T-helper 1 cell treated with Interleukin-12 subunit alpha and Interleukin-12 subunit beta and Interleukin-4 antibody, amounts not matched to agents 30 μg/mL and 1 μg/mL, for 36 hours (primary cell): ENCODE measurements around the gene GRM7.

Experiments
- H3K27ac Mint-ChIP-seq: one replicate; pipeline ENCODE4 v1.8.0; 2021; ENCODE audit warnings: mild to moderate bottlenecking, mixed read lengths
- H3K27me3 Mint-ChIP-seq: one replicate; pipeline ENCODE4 v1.8.0; 2021; ENCODE audit warnings: low read depth, mixed read lengths
- H3K36me3 Mint-ChIP-seq: one replicate; pipeline ENCODE4 v1.8.0; 2021; ENCODE audit warnings: low read depth, mixed read lengths
- H3K4me1 Mint-ChIP-seq: one replicate; pipeline ENCODE4 v1.8.0; 2021; ENCODE audit warnings: low read depth, mixed read lengths
- H3K4me3 Mint-ChIP-seq: one replicate; pipeline ENCODE4 v1.8.0; 2021; ENCODE audit warnings: mild to moderate bottlenecking, moderate library complexity, mixed read lengths
- H3K9me3 Mint-ChIP-seq: one replicate; pipeline ENCODE4 v1.8.0; 2021; ENCODE audit warnings: mixed read lengths

The GRM7 gene

GRCh38 chr3:7205962-7206361, 345.0 kb downstream of the GRM7 start:
- H3K4me3 Mint-ChIP-seq = no peak overlapping the region
- no peaks in the 10 kb centered on the region for H3K36me3 Mint-ChIP-seq
- no peak overlapping the region for H3K27ac Mint-ChIP-seq
- H3K9me3 Mint-ChIP-seq = peaks cover 7% of the 10 kb centered on the region
- H3K27me3 Mint-ChIP-seq = no peaks in the 10 kb centered on the region
- H3K4me1 Mint-ChIP-seq = no peaks in the 10 kb centered on the region

GRCh38 chr3:7207125-7207524, 346.2 kb downstream of the GRM7 start:
- Mint-ChIP-seq H3K27ac (no peak overlapping the region), H3K4me1 (no peaks in the 10 kb centered on the region), H3K36me3 (no peaks in the 10 kb centered on the region), H3K4me3 (no peak overlapping the region), H3K9me3 (peaks cover 7% of the 10 kb centered on the region), H3K27me3 (no peaks in the 10 kb centered on the region)

DNA sequence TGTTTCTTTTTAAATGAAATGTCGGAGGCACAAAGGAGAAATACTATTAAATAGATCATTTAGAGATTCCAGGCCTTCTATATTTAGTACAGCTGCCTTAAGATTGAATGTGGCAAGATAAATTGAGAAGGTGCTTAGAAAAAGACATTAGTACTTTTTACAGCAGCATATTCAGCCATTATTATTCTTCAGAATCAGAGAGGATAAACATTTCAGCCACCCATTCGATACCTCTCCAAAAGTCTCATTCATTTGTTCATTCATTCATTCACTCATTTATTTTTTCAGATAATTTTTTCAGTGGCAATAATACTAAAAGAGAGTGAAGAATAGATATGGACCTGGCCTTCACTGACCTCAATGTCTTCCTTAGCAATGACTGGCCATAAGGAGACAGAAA, 347.0 kb downstream of the GRM7 start:
- peaks cover 7% of the 10 kb centered on the region for H3K9me3 Mint-ChIP-seq
- no peak overlapping the region for H3K27ac Mint-ChIP-seq
- H3K4me1 Mint-ChIP-seq = no peaks in the 10 kb centered on the region
- no peaks in the 10 kb centered on the region for H3K27me3 Mint-ChIP-seq
- H3K4me3 Mint-ChIP-seq = no peak overlapping the region
- no peaks in the 10 kb centered on the region for H3K36me3 Mint-ChIP-seq

DNA sequence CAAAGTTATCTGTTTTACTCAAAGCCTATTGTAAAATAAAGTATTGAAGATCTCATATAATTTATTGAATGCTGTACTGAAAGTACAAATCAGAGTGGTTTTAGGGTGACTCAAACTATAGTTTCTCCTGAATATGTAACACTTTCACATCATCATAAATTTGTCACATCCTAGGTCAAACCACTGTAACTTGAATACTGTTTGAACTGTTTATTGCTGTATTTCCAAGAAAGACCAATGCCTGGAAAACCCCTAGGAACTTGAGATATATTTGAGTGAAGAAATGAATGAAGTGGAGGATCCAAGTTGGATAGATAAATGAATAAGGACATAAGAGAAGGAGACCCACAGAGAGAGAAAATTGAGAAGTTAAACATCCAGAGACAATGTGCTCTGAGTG, 348.2 kb downstream of the GRM7 start:
- Mint-ChIP-seq H3K9me3 (peaks cover 7% of the 10 kb centered on the region), H3K36me3 (no peaks in the 10 kb centered on the region), H3K4me3 (no peak overlapping the region), H3K27me3 (no peaks in the 10 kb centered on the region), H3K27ac (no peak overlapping the region), H3K4me1 (no peaks in the 10 kb centered on the region)

DNA sequence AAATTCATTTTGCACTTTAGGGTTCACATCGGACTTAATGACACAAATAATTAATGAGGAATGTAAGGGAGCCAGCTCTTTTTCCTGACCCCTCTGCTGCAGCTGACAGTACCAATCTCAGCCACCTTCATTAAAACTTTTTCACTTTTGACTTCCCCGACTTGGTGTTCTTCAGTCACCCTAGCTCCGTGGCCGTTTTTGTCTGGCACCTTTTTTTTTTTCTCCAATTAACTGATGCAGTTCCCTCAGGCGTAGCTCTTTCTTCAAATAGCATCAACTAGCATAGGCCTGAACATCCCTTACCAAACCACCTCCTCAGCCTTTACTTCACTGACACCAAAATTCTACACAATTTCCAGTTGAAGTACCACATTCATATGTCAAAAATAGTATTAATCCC, 350.8 kb downstream of the GRM7 start:
- Mint-ChIP-seq H3K4me1 (no peaks in the 10 kb centered on the region), H3K27ac (no peak overlapping the region), H3K36me3 (no peaks in the 10 kb centered on the region), H3K9me3 (no peaks in the 10 kb centered on the region), H3K27me3 (no peaks in the 10 kb centered on the region), H3K4me3 (no peak overlapping the region)

DNA sequence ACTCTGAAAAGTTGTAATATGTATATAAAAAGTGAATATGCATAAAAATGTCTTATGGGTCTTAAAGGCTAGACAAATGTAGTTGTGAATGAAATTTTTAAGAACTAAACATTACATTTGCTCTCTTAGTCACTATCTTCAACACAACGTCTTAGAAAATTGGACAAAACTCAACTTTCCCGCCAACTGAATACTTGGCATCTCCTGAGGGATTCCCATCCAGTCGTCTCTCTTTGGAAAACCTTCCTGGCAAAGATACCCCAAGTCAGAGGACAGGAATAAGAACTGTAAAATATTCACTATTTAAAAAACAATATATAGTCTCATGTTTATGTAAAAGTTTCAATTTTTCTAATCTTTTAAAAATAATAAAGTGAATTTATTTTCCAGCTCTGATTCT, 354.8 kb downstream of the GRM7 start:
- no peaks in the 10 kb centered on the region for H3K9me3 Mint-ChIP-seq
- no peaks in the 10 kb centered on the region for H3K27me3 Mint-ChIP-seq
- no peak overlapping the region for H3K4me3 Mint-ChIP-seq
- no peaks in the 10 kb centered on the region for H3K4me1 Mint-ChIP-seq
- no peak overlapping the region for H3K27ac Mint-ChIP-seq
- no peaks in the 10 kb centered on the region for H3K36me3 Mint-ChIP-seq

GRCh38 chr3:7226393-7226792, 365.5 kb downstream of the GRM7 start:
- H3K27me3 Mint-ChIP-seq = no peaks in the 10 kb centered on the region
- no peaks in the 10 kb centered on the region for H3K4me1 Mint-ChIP-seq

GRCh38 chr3:7238565-7239295, 377.8 kb downstream of the GRM7 start:
- Mint-ChIP-seq H3K4me1 (no peaks in the 10 kb centered on the region), H3K4me3 (no peak overlapping the region)

More at GRCh38 chr3:7226393-7226792, 365.5 kb downstream of the GRM7 start:
- H3K4me3 Mint-ChIP-seq = no peak overlapping the region
- peaks cover 3% of the 10 kb centered on the region for H3K9me3 Mint-ChIP-seq
- no peak overlapping the region for H3K27ac Mint-ChIP-seq
- no peaks in the 10 kb centered on the region for H3K36me3 Mint-ChIP-seq

GRCh38 chr3:7241584-7242302, 380.8 kb downstream of the GRM7 start:
- no peaks in the 10 kb centered on the region for H3K27me3 Mint-ChIP-seq
- H3K36me3 Mint-ChIP-seq = no peaks in the 10 kb centered on the region
- no peaks in the 10 kb centered on the region for H3K4me1 Mint-ChIP-seq
- H3K27ac Mint-ChIP-seq = no peak overlapping the region
- H3K9me3 Mint-ChIP-seq = peaks cover 13% of the 10 kb centered on the region
- H3K4me3 Mint-ChIP-seq = no peak overlapping the region

More at GRCh38 chr3:7238565-7239295, 377.8 kb downstream of the GRM7 start:
- peaks cover 13% of the 10 kb centered on the region for H3K9me3 Mint-ChIP-seq
- no peaks in the 10 kb centered on the region for H3K27me3 Mint-ChIP-seq
- no peak overlapping the region for H3K27ac Mint-ChIP-seq
- H3K36me3 Mint-ChIP-seq = no peaks in the 10 kb centered on the region

DNA sequence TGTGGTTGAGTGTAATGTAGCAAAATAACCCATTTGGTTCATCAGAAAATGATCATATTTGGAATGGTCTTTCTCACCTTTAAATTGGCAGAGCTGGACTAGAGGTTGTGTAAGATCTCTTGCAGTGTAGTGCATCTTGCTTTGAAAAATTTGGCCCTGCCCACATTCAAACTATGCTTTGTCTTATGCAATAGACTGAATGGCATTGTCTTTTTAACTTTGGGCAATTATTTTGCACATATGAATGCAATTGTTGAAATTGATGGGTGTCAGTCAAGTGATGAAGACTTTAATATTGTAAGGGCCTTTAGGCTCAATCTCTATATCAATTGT, 381.4 kb downstream of the GRM7 start:
- no peaks in the 10 kb centered on the region for H3K36me3 Mint-ChIP-seq
- peaks cover 11% of the 10 kb centered on the region for H3K9me3 Mint-ChIP-seq
- H3K27ac Mint-ChIP-seq = no peak overlapping the region
- H3K27me3 Mint-ChIP-seq = no peaks in the 10 kb centered on the region
- H3K4me1 Mint-ChIP-seq = no peaks in the 10 kb centered on the region
- H3K4me3 Mint-ChIP-seq = no peak overlapping the region

DNA sequence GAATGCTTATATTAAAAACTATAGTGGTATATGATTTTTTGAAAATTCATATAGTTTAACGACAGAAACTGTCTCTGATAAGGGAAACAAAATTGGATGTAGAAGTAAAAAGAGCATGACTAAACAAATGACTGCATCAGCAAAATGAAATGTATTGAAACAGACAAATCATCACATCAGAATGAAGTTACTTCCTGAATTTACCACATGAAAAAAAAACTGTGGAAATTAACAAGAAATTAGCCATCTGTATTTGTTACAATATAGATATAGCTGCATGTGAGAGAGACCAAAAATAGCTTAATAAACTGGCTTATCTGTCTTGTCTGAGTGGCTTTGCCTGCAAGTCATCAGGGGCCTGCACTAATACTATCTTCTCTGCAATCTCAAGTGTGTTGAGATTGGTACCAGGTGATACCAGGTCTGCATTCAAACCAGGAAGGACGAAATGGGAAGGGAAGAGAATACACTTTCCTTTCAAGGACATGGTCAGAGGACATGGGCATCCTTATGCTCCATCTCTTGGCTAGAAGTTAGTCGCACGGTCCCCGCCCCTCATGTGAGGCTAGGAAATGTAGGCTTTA, 388.7 kb downstream of the GRM7 start:
- Mint-ChIP-seq H3K4me1 (no peaks in the 10 kb centered on the region), H3K4me3 (no peak overlapping the region), H3K27ac (no peak overlapping the region), H3K36me3 (no peaks in the 10 kb centered on the region), H3K9me3 (no peaks in the 10 kb centered on the region), H3K27me3 (no peaks in the 10 kb centered on the region)

GRCh38 chr3:7254251-7254650, 393.3 kb downstream of the GRM7 start:
- Mint-ChIP-seq H3K27ac (no peak overlapping the region), H3K27me3 (no peaks in the 10 kb centered on the region), H3K4me1 (no peaks in the 10 kb centered on the region), H3K4me3 (no peak overlapping the region), H3K36me3 (no peaks in the 10 kb centered on the region), H3K9me3 (peaks cover 3% of the 10 kb centered on the region)

DNA sequence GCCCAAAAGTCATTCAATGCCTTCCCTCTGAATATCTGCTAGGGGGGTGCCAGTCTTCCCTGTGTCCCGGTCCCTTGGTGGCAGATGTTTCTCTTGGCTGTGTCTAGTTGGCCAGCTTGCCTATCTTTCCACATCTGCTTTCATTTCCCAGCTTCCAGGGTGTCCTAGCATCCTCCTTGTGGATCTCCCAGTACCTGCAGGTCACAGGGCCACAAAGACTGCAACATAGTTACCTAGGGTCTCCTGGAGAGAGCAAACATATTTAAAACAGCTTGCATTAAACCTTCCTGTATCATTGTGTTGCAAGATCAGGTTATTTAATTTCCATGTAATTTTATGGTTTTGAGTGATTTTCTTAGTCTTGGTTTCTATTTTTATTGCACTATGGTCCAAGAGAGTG, 400.1 kb downstream of the GRM7 start:
- no peaks in the 10 kb centered on the region for H3K36me3 Mint-ChIP-seq
- no peak overlapping the region for H3K4me3 Mint-ChIP-seq
- H3K9me3 Mint-ChIP-seq = peaks cover 3% of the 10 kb centered on the region
- H3K4me1 Mint-ChIP-seq = no peaks in the 10 kb centered on the region
- no peak overlapping the region for H3K27ac Mint-ChIP-seq
- no peaks in the 10 kb centered on the region for H3K27me3 Mint-ChIP-seq

DNA sequence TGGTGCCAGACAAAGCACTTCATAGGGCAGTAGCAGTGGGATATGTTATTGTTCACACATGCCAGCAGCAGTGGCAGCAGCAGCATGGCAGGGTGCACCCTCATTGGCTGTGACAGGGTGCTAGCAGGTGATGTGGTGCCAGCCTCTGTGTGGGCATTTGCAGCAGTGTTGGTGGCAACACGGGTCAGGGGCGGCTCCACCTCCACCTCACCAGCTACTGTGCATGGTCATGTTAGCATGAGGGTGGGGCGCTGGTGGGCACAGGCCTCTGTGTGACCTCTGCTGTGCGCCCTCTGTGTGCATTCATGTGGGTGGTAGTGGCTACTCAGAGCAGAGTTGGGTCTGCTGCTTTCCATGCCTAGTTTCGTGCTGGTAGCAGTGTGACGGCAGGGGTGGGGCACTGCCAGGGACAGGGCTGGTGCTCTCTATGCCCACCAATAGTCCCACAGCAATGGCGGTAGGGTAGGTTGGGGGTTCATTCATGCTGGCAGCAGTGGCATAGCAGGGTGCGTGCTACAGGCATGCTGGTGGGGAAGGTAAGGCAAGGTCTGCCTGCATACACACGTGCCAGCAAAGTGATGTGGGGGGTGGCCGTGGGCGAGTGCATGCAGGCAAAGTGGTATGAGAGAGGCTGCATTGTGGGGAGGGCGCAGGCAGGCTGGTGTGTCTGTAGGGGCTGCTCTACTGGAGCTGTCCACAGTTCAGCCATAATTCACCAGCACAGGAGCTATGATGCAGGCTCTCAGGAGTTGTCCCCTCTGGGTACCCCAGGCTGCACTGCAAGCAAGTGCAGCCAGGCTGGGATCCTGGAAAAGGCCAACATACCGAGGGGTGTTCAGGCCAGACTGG, 402.7 kb downstream of the GRM7 start:
- Mint-ChIP-seq H3K4me1 (no peaks in the 10 kb centered on the region), H3K27me3 (no peaks in the 10 kb centered on the region), H3K27ac (no peak overlapping the region)

More for the DNA sequence above, 402.7 kb downstream of the GRM7 start:
- Mint-ChIP-seq H3K9me3 (no peaks in the 10 kb centered on the region), H3K36me3 (no peaks in the 10 kb centered on the region), H3K4me3 (no peak overlapping the region)
